Upper lobe of left lung (tissue), 6 donors: ENCODE data around the gene GABBR2. TPM values are rescaled to one million over a fixed set of nuclear protein-coding genes. Genes with fewer than 3 reads are reported as not detected.

Experiments used
- ATAC-seq, 2 donors: fragments of 200-7000 bp; cut with Tn5 transposase; one replicate each; pipeline ENCODE4 v1.9.1; 2022; ENCODE audit warnings: mild to moderate bottlenecking in 2 of 2, moderate library complexity in 2 of 2; ENCODE audit not compliant: low FRiP score in 2 of 2
- DNase-seq, 2 donors: peaks; one replicate each; pipeline ENCODE4 v3.0.0-alpha.2; 2019 to 2020
- H3K27ac ChIP-seq, 4 donors: fragments of 200-600 bp; sonication (generic); one replicate each; pipeline ENCODE4 v1.5.1; 2016 to 2019
- H3K27me3 ChIP-seq, 4 donors: fragments of 200-600 bp; sonication (generic); one replicate each; pipeline ENCODE4 v1.5.1; 2017 to 2019
- H3K36me3 ChIP-seq, 4 donors: fragments of 200-600 bp; sonication (generic); one replicate each; pipeline ENCODE4 v1.5.1; 2016 to 2019
- H3K4me1 ChIP-seq, 4 donors: fragments of 200-600 bp; sonication (generic); one replicate each; pipeline ENCODE4 v1.5.1; 2018 to 2019
- H3K4me3 ChIP-seq, 4 donors: fragments of 200-600 bp; sonication (generic); one replicate each; pipeline ENCODE4 v1.5.1; 2017 to 2019; ENCODE audit warnings: mild to moderate bottlenecking in 2 of 4, moderate library complexity in 1 of 4
- H3K9me3 ChIP-seq, 4 donors: fragments of 200-600 bp; sonication (generic); one replicate each; pipeline ENCODE4 v1.5.1; 2018 to 2019
- CTCF ChIP-seq, 6 experiments: fragments of 450-650 bp in 4 of 6; fragments of 200-600 bp in 2 of 6; sonication (generic) in 2 of 6; IDR thresholded peaks; one replicate each; pipeline ENCODE4 v1.5.1; 2016 to 2019; ENCODE audit warnings: antibody characterized with exemption in 6 of 6
- EP300 ChIP-seq, 4 donors: sonication (generic); formaldehyde crosslinking; IDR thresholded peaks; one replicate each; pipeline ENCODE4 v1.5.1; 2017; ENCODE audit warnings: antibody characterized with exemption in 4 of 4, control low read depth in 2 of 4
- POLR2A ChIP-seq, 4 donors: fragments of 450-650 bp; IDR thresholded peaks; one replicate each; pipeline ENCODE4 v1.5.1; 2016 to 2017; ENCODE audit warnings: antibody characterized with exemption in 4 of 4, mild to moderate bottlenecking in 2 of 4
- POLR2AphosphoS5 ChIP-seq, 2 donors: sonication (generic); formaldehyde crosslinking; IDR thresholded peaks; one replicate each; pipeline ENCODE4 v1.5.1; 2017; ENCODE audit warnings: antibody characterized with exemption in 2 of 2
- WGBS, 2 donors: methylation state at CpG; one replicate each; pipeline ENCODE4 v1.1.5; 2017 to 2018; 5-methylcytosine and 5-hydroxymethylcytosine counted together
- total RNA-seq, 6 donors: library from RNA; depleted of rRNA in 4 of 6; stranded (reverse); fragments of >200 nt in 4 of 6; gene quantifications; one replicate each; pipeline versions ENCODE4 v1.1.0 to v1.2.1, GENCODE V29; 2016 to 2021
- donor health status: DM: no; HTN: no; CAD: no; lungs with moderate emphysema.
- donor health status: DM: no; HTN: yes; CAD: no; lungs with severe emphysema.

The GABBR2 gene
- total RNA-seq, 6 donors from 2014 or later, result 0.15 to 1.00 (median 0.81) TPM; not detected in 1

GRCh38 chr9:98330831-98331230, 377.9 kb downstream of the GABBR2 start:
- no peaks in the 10 kb centered on the region for H3K36me3 ChIP-seq
- no peaks in the 10 kb centered on the region for H3K27me3 ChIP-seq
- H3K4me1 ChIP-seq, result peaks cover 0 to 19% (median 14%) of the 10 kb centered on the region in 4 donors
- no peak for TF ChIP-seq POLR2AphosphoS5 (IDR thresholded peaks at IDR 0.05)
- TF ChIP-seq EP300 (IDR thresholded peaks at IDR 0.05), result peak in 1 of 4 donors; percentile 33
- H3K27ac ChIP-seq, result no peak overlapping the region
- H3K4me3 ChIP-seq, result no peak overlapping the region
- ATAC-seq, result no peak
- WGBS, 2 donors, result 80 to 85% methylated on average over 6 of the region's 6 CpGs
- DNase-seq, result no peak
- H3K9me3 ChIP-seq, result no peaks in the 10 kb centered on the region

DNA sequence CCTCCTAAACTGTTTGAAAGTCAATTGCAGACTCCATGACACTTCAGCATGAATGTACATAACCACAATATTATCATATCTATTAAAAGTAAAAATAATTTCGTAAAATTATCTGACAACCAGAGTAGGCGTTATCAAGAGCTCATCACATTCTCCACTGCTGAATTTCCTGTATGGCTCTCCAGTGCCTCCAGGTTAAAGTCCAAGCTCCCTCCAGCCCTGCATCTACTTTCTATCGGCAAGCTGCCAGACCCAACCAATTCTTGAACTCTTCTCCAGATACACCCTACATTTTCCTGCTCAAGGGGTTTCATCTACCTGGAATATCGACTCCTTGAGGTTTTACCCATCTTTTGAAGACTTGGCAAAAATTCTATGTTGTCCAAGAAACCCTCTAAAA, 378.8 kb downstream of the GABBR2 start:
- 61 to 73% methylated on average over 4 of the region's 4 CpGs for WGBS, 2 donors
- peaks cover 0 to 19% (median 14%) of the 10 kb centered on the region in 4 donors for H3K4me1 ChIP-seq
- DNase-seq (no peak), ATAC-seq (no peak)
- no peak overlapping the region for H3K4me3 ChIP-seq
- H3K27me3 ChIP-seq, result no peaks in the 10 kb centered on the region
- no peaks in the 10 kb centered on the region for H3K9me3 ChIP-seq
- no peak overlapping the region for H3K27ac ChIP-seq
- H3K36me3 ChIP-seq, result no peaks in the 10 kb centered on the region
- no peak for TF ChIP-seq POLR2A (IDR thresholded peaks at IDR 0.05)
- TF ChIP-seq CTCF (IDR thresholded peaks at IDR 0.05), result no peak
- no peak for TF ChIP-seq POLR2AphosphoS5 (IDR thresholded peaks at IDR 0.05)
- TF ChIP-seq EP300 (IDR thresholded peaks at IDR 0.05), result no peak

- DNase-seq (no peak), ATAC-seq (no peak)
- 85 to 96% methylated on average over 5 to 6 of the region's 6 CpGs for WGBS, 2 donors
- H3K4me1 ChIP-seq, result peaks cover 0 to 19% (median 14%) of the 10 kb centered on the region in 4 donors
- no peak overlapping the region for H3K4me3 ChIP-seq
- no peaks in the 10 kb centered on the region for H3K9me3 ChIP-seq
- no peak overlapping the region for H3K27ac ChIP-seq
- no peak for TF ChIP-seq EP300 (IDR thresholded peaks at IDR 0.05)
- no peak for TF ChIP-seq POLR2AphosphoS5 (IDR thresholded peaks at IDR 0.05)
- no peak for TF ChIP-seq CTCF (IDR thresholded peaks at IDR 0.05)
- no peak for TF ChIP-seq POLR2A (IDR thresholded peaks at IDR 0.05)
- H3K27me3 ChIP-seq, result no peaks in the 10 kb centered on the region
- no peaks in the 10 kb centered on the region for H3K36me3 ChIP-seq
These were observed 379.5 kb downstream of the GABBR2 start for GRCh38 chr9:98329281-98329680.

DNA sequence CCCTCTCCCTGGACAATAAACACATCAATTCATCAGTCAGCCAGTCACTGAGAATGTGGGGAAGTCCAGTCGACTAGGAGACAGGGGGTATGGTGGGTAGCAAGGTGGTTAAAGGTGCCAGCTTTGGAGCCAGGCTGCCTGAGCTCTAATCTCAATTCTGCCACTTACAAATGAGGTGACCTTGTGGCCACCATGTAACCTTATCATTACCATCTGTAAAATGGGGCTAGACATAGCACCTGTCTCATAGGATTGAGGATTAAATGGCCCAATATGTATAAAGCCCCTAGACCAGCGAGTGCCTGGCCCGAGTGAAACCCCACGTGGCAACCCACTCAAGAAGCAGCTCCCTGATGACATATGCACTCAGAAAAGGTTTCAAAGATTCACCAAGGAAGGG, 380.0 kb downstream of the GABBR2 start:
- Histone ChIP-seq H3K36me3 (no peaks in the 10 kb centered on the region), H3K27me3 (no peaks in the 10 kb centered on the region), H3K4me1 (peaks cover 0 to 23% (median 16%) of the 10 kb centered on the region in 4 donors), H3K4me3 (no peak overlapping the region), H3K27ac (no peak overlapping the region), H3K9me3 (no peaks in the 10 kb centered on the region)
- ATAC-seq (no peak), DNase-seq (no peak)
- 78 to 100% methylated on average over 2 to 4 of the region's 4 CpGs for WGBS, 2 donors
- TF ChIP-seq POLR2A (IDR thresholded peaks at IDR 0.05), result no peak
- no peak for TF ChIP-seq POLR2AphosphoS5 (IDR thresholded peaks at IDR 0.05)
- TF ChIP-seq CTCF (IDR thresholded peaks at IDR 0.05), result no peak
- TF ChIP-seq EP300 (IDR thresholded peaks at IDR 0.05), result no peak

GRCh38 chr9:98328141-98328540, 380.6 kb downstream of the GABBR2 start:
- ATAC-seq (no peak), DNase-seq (no peak)
- WGBS, 2 donors, result 77 to 85% methylated on average over 7 of the region's 7 CpGs
- H3K4me1 ChIP-seq, result peaks cover 0 to 17% (median 14%) of the 10 kb centered on the region in 4 donors
- H3K27ac ChIP-seq, result no peak overlapping the region
- no peaks in the 10 kb centered on the region for H3K27me3 ChIP-seq
- no peak overlapping the region for H3K4me3 ChIP-seq
- TF ChIP-seq POLR2AphosphoS5 (IDR thresholded peaks at IDR 0.05) (no peak), CTCF (IDR thresholded peaks at IDR 0.05) (no peak), POLR2A (IDR thresholded peaks at IDR 0.05) (no peak), EP300 (IDR thresholded peaks at IDR 0.05) (no peak)
- H3K9me3 ChIP-seq, result no peaks in the 10 kb centered on the region
- no peaks in the 10 kb centered on the region for H3K36me3 ChIP-seq
